Metanephros (tissue), 1 donor: Measurements from ENCODE around the gene SLC35G2. TPM values are rescaled to one million over a fixed set of nuclear protein-coding genes. Genes with fewer than 3 reads are reported as not detected.

Experiments
- total RNA-seq: library from RNA; depleted of rRNA; stranded (reverse); fragments of >200 nt; gene quantifications from one replicate; pipeline ENCODE4 v1.2.3, GENCODE V29; 2014

SLC35G2 gene
- total RNA-seq = 6.8 TPM

GRCh38 chr3:136818769-136819391 is at the start of gene SLC35G2:
Gene SLC35G2, plus strand, starts transcription at chr3:136819126. Its CDS starts 35,335 bp downstream, at chr3:136854461.

DNA sequence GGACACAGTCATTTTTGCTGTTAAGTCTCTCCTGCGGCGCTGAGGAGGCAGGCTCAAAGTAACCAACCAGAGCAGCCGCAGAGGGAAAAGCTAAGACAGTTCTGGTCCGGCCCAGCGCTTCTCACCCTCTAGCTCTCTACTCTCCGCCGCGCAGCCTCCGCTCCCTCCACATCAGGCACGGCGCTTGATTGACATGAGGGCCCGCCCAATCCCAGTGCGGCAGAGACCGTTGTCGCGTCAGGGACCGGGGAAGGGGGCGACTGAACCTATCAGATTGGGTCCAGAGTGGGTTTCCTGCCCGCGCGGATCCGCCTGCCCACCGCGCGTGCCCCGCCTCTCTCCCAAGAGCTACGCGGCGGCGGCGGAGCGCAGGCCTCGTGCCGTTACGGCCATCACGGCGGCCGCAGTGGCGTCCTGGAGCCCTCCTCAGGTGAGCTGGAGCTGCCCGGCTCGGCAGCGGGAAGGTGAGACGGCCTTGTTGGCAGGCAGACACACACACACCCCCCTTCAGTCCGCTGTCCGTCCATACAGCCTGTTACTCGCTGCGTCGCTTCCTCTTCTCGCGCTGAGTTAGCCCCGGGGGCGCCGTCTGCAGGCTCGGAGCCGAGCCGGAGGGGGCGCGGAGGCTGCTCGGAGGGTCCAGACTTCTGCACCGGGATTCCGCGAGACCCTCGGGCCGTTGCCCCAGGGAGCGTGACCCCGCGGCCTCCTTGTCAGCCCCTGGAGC is 43.1 kb downstream of the SLC35G2 start, which contains the start of gene NCK1:
Gene NCK1, plus strand, starts transcription at position 319 of the 727 bp plus-strand sequence. CDS start 65,794 bp downstream, outside the sequence.

Other genes with a start within 250 kb of the SLC35G2 start
- gene STAG1, start 66.7 kb upstream of the SLC35G2 start, total RNA-seq = 60.8 TPM
- gene NCK1, start 43.1 kb downstream of the SLC35G2 start, total RNA-seq = 31.8 TPM
- 0.12 TPM for gene IL20RB, start 138.9 kb downstream of the SLC35G2 start, total RNA-seq